Epithelial cell of prostate (primary cell): ENCODE measurements around the gene ZNF485.

ENCODE experiments used
- DNase-seq: peaks from one replicate; pipeline ENCODE4 v3.0.0-alpha.2; 2011; ENCODE audit warnings: low read depth, low spot score
- H3K27ac ChIP-seq: fragments of 450-650 bp; 2 replicates; pipeline ENCODE4 v1.5.1; 2017; ENCODE audit warnings: mild to moderate bottlenecking

ZNF485 gene

GRCh38 chr10:43665054-43665453 lies 58.8 kb downstream of the ZNF485 start:
- no peak for DNase-seq

GRCh38 chr10:43666552-43666951 lies 60.3 kb downstream of the ZNF485 start:
- H3K27ac ChIP-seq = no peak overlapping the region
- DNase-seq = no peak

More at GRCh38 chr10:43665054-43665453, 58.8 kb downstream of the ZNF485 start:
- H3K27ac ChIP-seq = no peak overlapping the region

GRCh38 chr10:43667317-43667731 lies 61.1 kb downstream of the ZNF485 start:
- no peak for DNase-seq
- H3K27ac ChIP-seq = no peak overlapping the region
